GM12878 (cell line): ENCODE results near the gene ATXN1. TPM values are rescaled to one million over a fixed set of nuclear protein-coding genes. Genes with fewer than 3 reads are reported as not detected.
A peak's percentile ranks its signal among the peaks of the same experiment; 100 is the strongest.

Experiments used
- ATF2 ChIP-seq: IDR thresholded peaks from 2 replicates; pipeline ENCODE4 v1.6.1; 2012; ENCODE audit warnings: low read length, inconsistent platforms
- BCL11A ChIP-seq: IDR thresholded peaks from 2 replicates; pipeline ENCODE4 v1.6.1; 2011; ENCODE audit warnings: low read depth, low read length
- BCL3 ChIP-seq: IDR thresholded peaks from 2 replicates; pipeline ENCODE4 v1.6.1; 2011; ENCODE audit warnings: borderline replicate concordance, low read depth, mild to moderate bottlenecking, moderate library complexity, low read length; ENCODE audit not compliant: insufficient read depth, poor library complexity, severe bottlenecking
- BHLHE40 ChIP-seq, 2 experiments: fragments of 450-650 bp in 1 of 2; IDR thresholded peaks; 2 replicates each; pipeline ENCODE4 v1.6.1; 2011 to 2017; ENCODE audit warnings: low read depth in 2 of 2, borderline replicate concordance in 1 of 2, improper control_type of control experiment in 1 of 2, low read length in 1 of 2, mild to moderate bottlenecking in 1 of 2
- DPF2 ChIP-seq: fragments of 450-650 bp; IDR thresholded peaks from 2 replicates; pipeline ENCODE4 v1.6.1; 2017; ENCODE audit warnings: mild to moderate bottlenecking
- EGR1 ChIP-seq, 2 experiments: IDR thresholded peaks; 1 replicate in 1 of 2; 2 replicates in 1 of 2; pipeline ENCODE4 v1.6.1; 2011 to 2012; ENCODE audit warnings: low read depth in 2 of 2, low read length in 2 of 2, borderline replicate concordance in 1 of 2, mild to moderate bottlenecking in 1 of 2, moderate library complexity in 1 of 2
- EP300 ChIP-seq, 2 experiments: fragments of 150-350 bp in 1 of 2; IDR thresholded peaks; 2 replicates each; pipeline ENCODE4 v1.6.1; 2011 to 2012; ENCODE audit warnings: low read depth in 2 of 2, low read length in 2 of 2, borderline replicate concordance in 1 of 2, improper control_type of control experiment in 1 of 2, inconsistent platforms in 1 of 2; ENCODE audit not compliant: control insufficient read depth in 1 of 2
- ETV6 ChIP-seq, 2 experiments: fragments of 450-650 bp in 1 of 2; IDR thresholded peaks in 1 of 2; conservative IDR thresholded peaks in 1 of 2; 2 replicates each; pipeline ENCODE4 v1.6.1; 2014; ENCODE audit warnings: antibody characterized with exemption in 1 of 2, borderline replicate concordance in 1 of 2, low read depth in 1 of 2, mild to moderate bottlenecking in 1 of 2, moderate library complexity in 1 of 2
- IKZF2 ChIP-seq, 2 experiments: fragments of 450-650 bp; IDR thresholded peaks; 2 replicates each; pipeline ENCODE4 v1.6.1; 2017; ENCODE audit warnings: mild to moderate bottlenecking in 2 of 2, moderate library complexity in 2 of 2
- JUNB ChIP-seq: IDR thresholded peaks from 2 replicates; pipeline ENCODE4 v1.6.1; 2016; ENCODE audit warnings: antibody characterized with exemption, mild to moderate bottlenecking
- JUND ChIP-seq: IDR thresholded peaks from 2 replicates; pipeline ENCODE4 v1.6.1; 2012; ENCODE audit warnings: low read depth, mild to moderate bottlenecking, low read length, improper control_type of control experiment, moderate library complexity
- KAT2A ChIP-seq: conservative IDR thresholded peaks from 2 replicates; pipeline ENCODE4 v1.6.1; 2011; ENCODE audit warnings: low read depth, low read length; ENCODE audit not compliant: control insufficient read depth
- NFIC ChIP-seq: IDR thresholded peaks from 2 replicates; pipeline ENCODE4 v1.6.1; 2012; ENCODE audit warnings: low read depth, mild to moderate bottlenecking, inconsistent platforms, low read length, moderate library complexity
- NR2C1 ChIP-seq: fragments of 450-650 bp; IDR thresholded peaks from 2 replicates; pipeline ENCODE4 v1.6.1; 2017; ENCODE audit warnings: antibody characterized with exemption, mild to moderate bottlenecking, moderate library complexity
- NRF1 ChIP-seq: conservative IDR thresholded peaks from 2 replicates; pipeline ENCODE4 v1.6.1; 2011; ENCODE audit warnings: mild to moderate bottlenecking, low read depth, low read length, improper control_type of control experiment
- PML ChIP-seq: IDR thresholded peaks from 2 replicates; pipeline ENCODE4 v1.6.1; 2012; ENCODE audit warnings: low read length, inconsistent platforms
- RFX5 ChIP-seq: IDR thresholded peaks from 2 replicates; pipeline ENCODE4 v1.6.1; 2011; ENCODE audit warnings: low read depth, low read length, improper control_type of control experiment
- RUNX3 ChIP-seq: IDR thresholded peaks from 2 replicates; pipeline ENCODE4 v1.6.1; 2012; ENCODE audit warnings: low read length, inconsistent platforms
- SMAD5 ChIP-seq: IDR thresholded peaks from 2 replicates; pipeline ENCODE4 v1.6.1; 2016; ENCODE audit warnings: antibody characterized with exemption, low read depth
- TBL1XR1 ChIP-seq: IDR thresholded peaks from 2 replicates; pipeline ENCODE4 v1.6.1; 2012; ENCODE audit warnings: low read depth, low read length, improper control_type of control experiment
- TCF7 ChIP-seq: IDR thresholded peaks from 2 replicates; pipeline ENCODE4 v1.6.1; 2014; ENCODE audit warnings: antibody characterized with exemption, borderline replicate concordance
- ZNF217 ChIP-seq: fragments of 450-650 bp; IDR thresholded peaks from 2 replicates; pipeline ENCODE4 v1.6.1; 2017; ENCODE audit warnings: antibody characterized with exemption, mild to moderate bottlenecking
- ZZZ3 ChIP-seq: IDR thresholded peaks from 2 replicates; pipeline ENCODE4 v1.6.1; 2011; ENCODE audit warnings: low read depth; ENCODE audit not compliant: control insufficient read depth, insufficient read length
- polyA plus RNA-seq, 11 experiments: library from polyadenylated mRNA; depleted of rRNA in 4 of 11; unstranded in 6 of 11; stranded (reverse) in 5 of 11; fragments of >200 nt; fragmentation: Nextera tagmentation in 4 of 11; fragmentation: Illumina TruSeq in 1 of 11; extraction: Ambion mirVana in 4 of 11; extraction: Trizol in 1 of 11; gene quantifications; 1 replicate in 1 of 11; 2 replicates in 10 of 11; pipeline versions ENCODE4 v1.2.1 to v1.2.3, GENCODE V29; 2011 to 2016; ENCODE audit warnings: inconsistent platforms in 2 of 11, missing spikeins in 2 of 11, low read depth in 1 of 11
- total RNA-seq, 4 experiments: library from RNA; depleted of rRNA in 3 of 4; stranded (reverse); fragments of >200 nt in 3 of 4; fragmentation: Illumina TruSeq in 1 of 4; extraction: Trizol in 1 of 4; gene quantifications; 2 replicates each; pipeline versions ENCODE4 v1.2.1 to v1.2.3, GENCODE V29; 2013 to 2021
- TF ChIP-seq, protein P1 (sequence below): fragments of 450-650 bp; IDR thresholded peaks from 2 replicates; pipeline ENCODE4 v1.6.1; 2017; ENCODE audit warnings: mild to moderate bottlenecking, low read depth, inconsistent platforms; ENCODE audit not compliant: poor library complexity, severe bottlenecking

ATXN1 gene
- total and polyA plus RNA-seq, 10 of the 15 experiments (the other 5 are each of a cell fraction or from before 2014, with no cell fraction given), result 12.2 to 51.2 (median 20.5) TPM

- TF ChIP-seq BCL3 (peak; percentile 59), KAT2A (no peak), ZNF217 (0 out of 2 replicates have a peak, but pooled peaks have one; percentile 50), RUNX3 (peak; percentile 82), ZZZ3 (no peak), PML (peak; percentile 39; the same call in 1 of the 2 replicates), ATF2 (peak; percentile 24; the same call in 1 of the 2 replicates), IKZF2 (IDR thresholded peaks at IDR 0.05) (peak in 1 of 2 experiments; percentile 38), NFIC (peak; percentile 77; the same call in 1 of the 2 replicates), NR2C1 (no peak), EP300 (IDR thresholded peaks at IDR 0.05; ENCODE audit: borderline replicate concordance in 1 of 2, control insufficient read depth in 1 of 2, low read depth in 2 of 2, low read length in 2 of 2) (peak in 1 of 2 experiments; percentile 4; a peak in 1 of 4 replicates), DPF2 (peak; percentile 8; the same call in 1 of the 2 replicates), TBL1XR1 (0 out of 2 replicates have a peak, but pooled peaks have one; percentile 35), SMAD5 (no peak), TCF7 (no peak), NRF1 (no peak), ETV6 (conservative IDR thresholded peaks at IDR 0.05 in 1 of 2, IDR thresholded peaks at IDR 0.05 in 1 of 2; ENCODE audit: borderline replicate concordance in 1 of 2, low read depth in 1 of 2) (peak in 1 of 2 experiments; percentile 69; a peak in 1 of 4 replicates), JUND (peak; percentile 56; the same call in 1 of the 2 replicates), EGR1 (IDR thresholded peaks at IDR 0.05; ENCODE audit: borderline replicate concordance in 1 of 2, low read depth in 2 of 2, low read length in 2 of 2) (no peak), BHLHE40 (IDR thresholded peaks at IDR 0.05; ENCODE audit: borderline replicate concordance in 1 of 2, low read depth in 2 of 2, low read length in 1 of 2) (no peak; a peak in 2 of 4 replicates), RFX5 (no peak), BCL11A (peak; percentile 39; the same call in 1 of the 2 replicates), JUNB (peak; percentile 33; the same call in 1 of the 2 replicates)
- TF ChIP-seq, protein P1, sequence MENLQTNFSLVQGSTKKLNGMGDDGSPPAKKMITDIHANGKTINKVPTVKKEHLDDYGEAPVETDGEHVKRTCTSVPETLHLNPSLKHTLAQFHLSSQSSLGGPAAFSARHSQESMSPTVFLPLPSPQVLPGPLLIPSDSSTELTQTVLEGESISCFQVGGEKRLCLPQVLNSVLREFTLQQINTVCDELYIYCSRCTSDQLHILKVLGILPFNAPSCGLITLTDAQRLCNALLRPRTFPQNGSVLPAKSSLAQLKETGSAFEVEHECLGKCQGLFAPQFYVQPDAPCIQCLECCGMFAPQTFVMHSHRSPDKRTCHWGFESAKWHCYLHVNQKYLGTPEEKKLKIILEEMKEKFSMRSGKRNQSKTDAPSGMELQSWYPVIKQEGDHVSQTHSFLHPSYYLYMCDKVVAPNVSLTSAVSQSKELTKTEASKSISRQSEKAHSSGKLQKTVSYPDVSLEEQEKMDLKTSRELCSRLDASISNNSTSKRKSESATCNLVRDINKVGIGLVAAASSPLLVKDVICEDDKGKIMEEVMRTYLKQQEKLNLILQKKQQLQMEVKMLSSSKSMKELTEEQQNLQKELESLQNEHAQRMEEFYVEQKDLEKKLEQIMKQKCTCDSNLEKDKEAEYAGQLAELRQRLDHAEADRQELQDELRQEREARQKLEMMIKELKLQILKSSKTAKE, result peak; percentile 53
Observed at GRCh38 chr6:16712255-16712930, 48.9 kb downstream of the ATXN1 start (continued).
